ENCODE data around the gene STEAP2.

STEAP2 gene

GRCh38 chr7:90172121-90172520 lies 39.4 kb upstream of the STEAP2 start:
- DNase-seq (ENCODE audit: low read depth) = no peak
- no peak overlapping the region for H3K4me3 ChIP-seq (ENCODE audit: control insufficient read depth, low read depth, low read length)
- TF ChIP-seq CTCF (IDR thresholded peaks at IDR 0.05; ENCODE audit: control insufficient read depth, insufficient read depth, low read depth, low read length, missing control alignments) = no peak

GRCh38 chr7:90172624-90173023 lies 38.9 kb upstream of the STEAP2 start:
- DNase-seq (ENCODE audit: low read depth) = no peak
- H3K4me3 ChIP-seq (ENCODE audit: control insufficient read depth, low read depth, low read length) = no peak overlapping the region
- TF ChIP-seq CTCF (IDR thresholded peaks at IDR 0.05; ENCODE audit: control insufficient read depth, insufficient read depth, low read depth, low read length, missing control alignments) = no peak

- no peak for TF ChIP-seq CTCF (IDR thresholded peaks at IDR 0.05; ENCODE audit: control insufficient read depth, insufficient read depth, low read depth, low read length, missing control alignments)
- no peak overlapping the region for H3K4me3 ChIP-seq (ENCODE audit: control insufficient read depth, low read depth, low read length)
- DNase-seq (ENCODE audit: low read depth) = peak; percentile 75
Observed at GRCh38 chr7:90173127-90173844, 38.3 kb upstream of the STEAP2 start.

GRCh38 chr7:90175667-90176066 lies 35.9 kb upstream of the STEAP2 start:
- TF ChIP-seq CTCF (IDR thresholded peaks at IDR 0.05; ENCODE audit: control insufficient read depth, insufficient read depth, low read depth, low read length, missing control alignments) = no peak
- DNase-seq (ENCODE audit: low read depth) = no peak
- H3K4me3 ChIP-seq (ENCODE audit: control insufficient read depth, low read depth, low read length) = no peak overlapping the region

GRCh38 chr7:90176195-90176594 lies 35.3 kb upstream of the STEAP2 start:
- TF ChIP-seq CTCF (IDR thresholded peaks at IDR 0.05; ENCODE audit: control insufficient read depth, insufficient read depth, low read depth, low read length, missing control alignments) = no peak
- no peak overlapping the region for H3K4me3 ChIP-seq (ENCODE audit: control insufficient read depth, low read depth, low read length)
- DNase-seq (ENCODE audit: low read depth) = no peak

- no peak for TF ChIP-seq CTCF (IDR thresholded peaks at IDR 0.05; ENCODE audit: control insufficient read depth, insufficient read depth, low read depth, low read length, missing control alignments)
- no peak for DNase-seq (ENCODE audit: low read depth)
- no peak overlapping the region for H3K4me3 ChIP-seq (ENCODE audit: control insufficient read depth, low read depth, low read length)
Observed at GRCh38 chr7:90178166-90178565, 33.4 kb upstream of the STEAP2 start.
